ENCODE results near the gene M6PR.
A peak's percentile ranks its signal among the peaks of the same experiment; 100 is the strongest.
"Not testable (repeated sequence)": the region's sequence is repeated elsewhere in the genome, so short reads cannot be mapped to it uniquely, and the experiment has no call there.

M6PR gene

GRCh38 chr12:8953773-8954402 lies 4.4 kb upstream of the M6PR start:
- no peak for DNase-seq
- intact Hi-C loops (cut with DNase I) = no loop called here

GRCh38 chr12:8951744-8952143 lies 2.3 kb upstream of the M6PR start:
- intact Hi-C loops (cut with DNase I) = no loop called here
- DNase-seq = no peak

- intact Hi-C loops (cut with DNase I) = no loop called here
- no peak for DNase-seq
These were observed 1.4 kb upstream of the M6PR start for GRCh38 chr12:8950702-8951478.

- no peak for DNase-seq
- intact Hi-C loops (cut with DNase I) = no loop called here
These were observed 729 bp upstream of the M6PR start for GRCh38 chr12:8950221-8950527.

GRCh38 chr12:8948701-8949341 lies 624 bp downstream of the M6PR start:
- DNase-seq = peak in 19 of 42 donors; percentile 3 to 45 (median 15)
- intact Hi-C loops (cut with DNase I) = loop anchor here (2.0 kb wide), 1 partner anchor 34 kb away; the partner anchor contains the start of gene PHC1

GRCh38 chr12:8947737-8948136 lies 1.7 kb downstream of the M6PR start:
- no peak for DNase-seq
- intact Hi-C loops (cut with DNase I) = loop anchor here (2.0 kb wide), 1 partner anchor 33 kb away; the partner anchor contains the start of gene PHC1

- intact Hi-C loops (cut with DNase I) = no loop called here
These were observed 2.7 kb downstream of the M6PR start for GRCh38 chr12:8946733-8947132.

GRCh38 chr12:8943565-8944186 lies 5.8 kb downstream of the M6PR start:
- intact Hi-C loops (cut with DNase I) = no loop called here

More at GRCh38 chr12:8946733-8947132, 2.7 kb downstream of the M6PR start:
- no peak for DNase-seq

GRCh38 chr12:8941691-8942478 lies 7.6 kb downstream of the M6PR start:
- intact Hi-C loops (cut with DNase I) = no loop called here
- no peak for DNase-seq

More at GRCh38 chr12:8943565-8944186, 5.8 kb downstream of the M6PR start:
- no peak for DNase-seq

GRCh38 chr12:8937842-8938442 lies 11.5 kb downstream of the M6PR start:
- DNase-seq; intact Hi-C loops (cut with DNase I): not testable (repeated sequence)

GRCh38 chr12:8936735-8937134 lies 12.7 kb downstream of the M6PR start:
- intact Hi-C loops (cut with DNase I) = no loop called here
- no peak for DNase-seq

- intact Hi-C loops (cut with DNase I); DNase-seq: not testable (repeated sequence)
These were observed 15.4 kb downstream of the M6PR start for GRCh38 chr12:8934080-8934479.

GRCh38 chr12:8932464-8932863 lies 17.0 kb downstream of the M6PR start:
- intact Hi-C loops (cut with DNase I) = not testable (repeated sequence)
- DNase-seq = peak in 33 of 42 donors; percentile 8 to 79 (median 47)

- intact Hi-C loops (cut with DNase I); DNase-seq: not testable (repeated sequence)
These were observed 18.7 kb downstream of the M6PR start for GRCh38 chr12:8930655-8931323.

- no peak for DNase-seq
- intact Hi-C loops (cut with DNase I) = no loop called here
These were observed 26.9 kb downstream of the M6PR start for GRCh38 chr12:8922544-8922943.

GRCh38 chr12:8919643-8920042 lies 29.8 kb downstream of the M6PR start:
- intact Hi-C loops (cut with DNase I); DNase-seq: not testable (repeated sequence)

- intact Hi-C loops (cut with DNase I) = no loop called here
- DNase-seq = no peak
These were observed 31.7 kb downstream of the M6PR start for GRCh38 chr12:8917751-8918150.

GRCh38 chr12:8917031-8917430 lies 32.4 kb downstream of the M6PR start:
- intact Hi-C loops (cut with DNase I) = no loop called here

More at GRCh38 chr12:8917031-8917430, 32.4 kb downstream of the M6PR start:
- DNase-seq = no peak

All from head of caudate nucleus (tissue), 42 donors.